HG02763 (cell line): ENCODE data around the gene CAMK2A.

Experiments used
- ATAC-seq: cut with Tn5 transposase; IDR thresholded peaks from one replicate; pipeline ENCODE4 v1.9.1; 2021; ENCODE audit warnings: mild to moderate bottlenecking, moderate library complexity; ENCODE audit not compliant: unreplicated experiment

The CAMK2A gene

DNA sequence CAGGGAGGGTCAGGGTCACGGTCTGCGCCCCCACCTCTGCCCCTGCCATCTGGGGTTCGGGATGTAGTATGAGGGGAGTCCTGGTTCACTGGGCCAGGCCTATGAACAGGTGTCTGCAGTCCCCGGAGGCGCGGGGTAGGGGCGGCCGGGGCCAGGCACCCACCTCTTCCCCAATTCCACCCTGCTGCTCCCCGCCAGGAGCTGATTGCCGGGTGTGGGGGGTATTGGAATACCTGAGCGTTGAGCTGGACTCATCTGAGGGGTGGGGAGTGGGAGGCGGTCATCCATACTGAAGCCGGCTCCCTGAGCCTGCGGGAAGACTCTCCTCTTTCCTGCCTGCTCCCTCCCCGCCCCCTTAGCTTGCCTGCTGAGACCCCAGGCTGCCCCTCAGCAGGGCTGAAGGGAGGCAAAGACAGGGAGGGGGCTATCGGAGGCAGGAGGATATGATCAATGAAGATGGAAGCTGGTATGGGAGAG lies 99.0 kb downstream of the CAMK2A start:
- no peak for ATAC-seq

DNA sequence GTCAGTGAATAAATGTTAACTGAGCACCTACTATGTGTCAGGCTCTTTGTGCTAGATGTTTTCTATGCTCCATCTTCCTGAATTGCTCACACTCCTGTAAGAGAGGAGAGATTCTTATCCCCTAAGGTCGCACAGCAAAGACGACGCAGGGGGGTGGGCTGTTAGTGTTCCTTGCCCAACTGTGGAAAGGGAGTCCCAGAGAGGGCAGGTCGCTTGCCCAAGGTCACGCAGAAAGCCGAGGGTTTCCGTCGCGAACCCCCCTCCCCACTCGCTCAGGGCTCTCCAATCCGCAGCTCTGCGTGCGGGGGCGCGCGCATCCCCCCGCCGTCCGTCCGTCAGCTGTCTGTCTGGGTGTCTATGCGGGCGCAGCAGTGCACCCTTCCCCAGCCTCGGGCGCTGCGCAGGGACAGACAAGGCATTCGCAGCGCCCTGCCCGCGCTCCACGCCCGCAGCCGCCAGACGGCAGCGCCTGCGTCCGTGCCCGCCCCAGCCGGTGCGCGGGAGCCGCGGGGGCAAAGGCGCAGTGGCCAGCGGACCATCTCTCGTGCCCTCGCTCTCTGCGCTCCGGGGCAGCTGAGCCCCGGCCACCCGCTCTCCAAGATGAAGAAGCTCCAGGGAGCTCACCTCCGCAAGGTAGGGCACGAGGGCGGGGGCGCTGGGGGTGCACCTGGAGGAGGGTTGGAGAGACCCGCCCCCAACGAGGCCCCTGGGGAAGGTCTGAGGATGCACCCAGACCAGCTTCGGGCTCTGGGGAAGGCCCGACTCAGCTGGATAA lies 99.7 kb downstream of the CAMK2A start, which contains the start of gene SLC6A7:
TSS of gene SLC6A7 (plus strand) at position 335 of the 775 bp plus-strand sequence. CDS start at position 601, 266 bp downstream.
- ATAC-seq = no peak

DNA sequence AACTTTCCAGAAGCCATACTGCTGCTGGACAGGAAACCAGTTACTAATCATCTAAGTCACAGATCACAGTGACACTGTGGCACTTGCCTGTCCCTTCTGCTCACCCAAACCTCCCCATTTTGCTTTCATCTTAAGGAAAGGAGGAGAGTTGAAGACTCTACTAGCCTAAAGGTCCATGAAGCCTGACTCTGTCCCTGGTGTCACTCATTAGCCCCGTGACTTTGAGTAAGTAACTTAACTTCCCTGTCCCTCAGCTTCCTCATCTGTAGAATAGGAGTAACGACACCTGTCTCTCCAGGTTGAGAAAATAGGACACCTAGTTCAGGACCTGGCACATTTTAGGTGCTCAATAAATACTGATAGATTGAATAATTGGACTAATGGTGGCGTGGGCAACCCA lies 100.2 kb downstream of the CAMK2A start:
- no peak for ATAC-seq

DNA sequence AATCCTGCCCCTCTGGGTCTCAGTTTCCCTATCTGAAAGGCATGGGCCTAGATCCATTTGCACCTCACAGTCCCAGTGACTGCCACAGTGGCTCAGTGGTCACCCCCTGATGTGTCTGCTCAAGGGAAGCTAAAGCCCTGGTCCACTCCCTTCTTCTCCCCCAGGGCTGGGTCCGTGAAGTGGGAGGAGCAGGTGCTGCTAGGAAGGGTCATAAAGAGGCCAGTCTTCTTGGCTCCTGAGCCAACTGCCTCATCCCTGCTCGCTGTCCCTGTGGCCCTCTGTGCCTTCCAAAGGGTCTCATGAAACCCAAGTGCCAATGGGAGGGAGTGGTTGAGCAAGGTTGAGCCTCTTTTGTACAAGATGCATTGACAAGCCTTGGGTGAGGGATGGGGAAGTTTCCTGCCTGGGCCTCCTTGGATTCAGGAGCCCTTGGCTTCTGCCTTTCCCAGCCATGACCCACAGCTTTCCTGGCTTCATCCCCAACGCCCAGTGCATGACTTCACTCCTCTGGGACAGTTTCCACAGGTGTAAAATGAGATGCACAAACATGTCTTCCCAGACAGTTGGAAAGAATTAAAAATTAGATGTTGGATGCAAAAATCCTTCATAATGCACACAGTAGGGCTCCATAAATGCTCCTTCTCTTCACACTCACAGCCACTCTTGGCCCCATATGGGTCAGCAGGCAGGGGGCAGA lies 101.3 kb downstream of the CAMK2A start:
- no peak for ATAC-seq

DNA sequence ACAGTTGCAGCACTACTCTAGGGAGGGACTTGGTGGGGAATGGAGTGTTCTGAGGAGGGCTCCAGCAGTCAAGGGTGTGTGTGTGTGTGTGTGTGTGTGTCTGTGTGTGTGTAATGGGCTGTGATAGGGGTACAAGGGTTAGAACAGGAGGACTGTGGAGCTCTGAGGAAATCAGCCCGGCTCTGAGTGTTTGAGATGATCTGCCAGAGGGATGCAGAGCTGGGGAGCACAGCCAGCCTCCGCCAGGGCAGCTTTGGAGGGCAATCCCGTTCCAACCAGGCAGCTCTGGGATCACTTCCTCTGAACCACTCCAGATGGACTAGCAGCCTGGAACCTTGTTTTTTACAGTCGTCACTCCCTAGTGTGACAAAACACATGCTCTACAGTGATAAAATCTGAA lies 102.7 kb downstream of the CAMK2A start:
- no peak for ATAC-seq

DNA sequence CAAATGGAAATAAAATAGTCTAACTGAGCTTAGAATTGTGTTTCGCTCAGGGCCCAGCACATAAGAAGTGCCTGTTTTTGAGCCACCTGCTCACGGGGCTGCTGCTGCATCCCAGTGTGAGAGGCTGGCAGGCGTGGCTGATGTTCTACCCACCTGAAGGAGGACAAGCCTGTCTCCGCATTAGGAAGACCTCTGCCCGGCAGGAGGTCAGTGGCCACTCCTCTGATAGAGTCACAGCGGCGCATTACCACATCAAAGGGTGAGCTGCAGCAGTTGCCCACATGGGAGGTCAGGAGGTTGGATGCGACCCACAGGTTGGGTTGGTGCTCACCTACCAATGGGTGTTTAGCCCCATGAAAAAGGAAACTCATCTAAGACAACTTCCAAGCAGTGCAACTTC lies 103.4 kb downstream of the CAMK2A start:
- ATAC-seq = no peak

DNA sequence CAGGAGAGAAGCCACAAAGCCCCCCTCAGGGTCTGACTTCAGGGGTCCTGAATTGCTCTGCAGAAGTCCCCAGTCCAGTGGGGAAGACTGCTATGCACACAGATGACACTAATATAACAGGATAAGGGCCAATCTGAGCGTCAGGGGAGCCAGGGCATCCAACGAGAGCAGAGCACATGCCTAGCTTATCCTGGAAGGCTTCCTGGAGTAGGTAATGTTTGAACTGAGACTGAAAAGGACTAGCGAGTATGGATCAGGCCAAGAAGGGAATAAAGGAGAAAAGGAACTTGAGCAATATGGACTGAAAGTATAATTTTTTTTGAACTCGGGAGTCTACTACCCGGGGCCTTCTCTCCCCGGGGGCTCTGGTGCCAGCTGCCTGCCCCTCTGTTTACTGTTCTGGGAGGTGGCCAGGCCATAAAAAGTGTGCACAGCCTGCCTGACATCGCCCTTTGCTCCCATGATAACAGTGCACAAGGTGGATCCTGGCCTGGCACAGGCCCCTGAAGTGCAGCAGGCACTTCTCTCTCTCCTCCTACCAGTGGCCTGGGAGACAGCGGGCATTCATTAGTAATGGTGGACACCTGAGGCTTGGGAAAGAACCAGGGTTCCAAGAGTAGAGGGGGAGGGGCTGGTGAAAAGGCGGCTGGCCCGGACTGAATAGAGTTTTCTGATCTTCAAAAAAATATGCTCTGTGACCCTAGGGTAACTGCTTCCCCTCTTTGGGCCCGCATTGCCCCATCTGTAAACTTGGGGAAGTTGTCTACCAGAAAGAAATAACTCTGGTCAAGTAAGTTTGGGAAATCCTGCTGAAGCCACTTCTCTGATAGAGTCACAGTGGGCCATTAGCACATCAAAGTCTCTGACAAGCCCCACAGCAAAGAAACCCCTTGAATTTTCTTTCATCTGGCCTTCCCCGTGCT lies 104.3 kb downstream of the CAMK2A start:
- no peak for ATAC-seq

DNA sequence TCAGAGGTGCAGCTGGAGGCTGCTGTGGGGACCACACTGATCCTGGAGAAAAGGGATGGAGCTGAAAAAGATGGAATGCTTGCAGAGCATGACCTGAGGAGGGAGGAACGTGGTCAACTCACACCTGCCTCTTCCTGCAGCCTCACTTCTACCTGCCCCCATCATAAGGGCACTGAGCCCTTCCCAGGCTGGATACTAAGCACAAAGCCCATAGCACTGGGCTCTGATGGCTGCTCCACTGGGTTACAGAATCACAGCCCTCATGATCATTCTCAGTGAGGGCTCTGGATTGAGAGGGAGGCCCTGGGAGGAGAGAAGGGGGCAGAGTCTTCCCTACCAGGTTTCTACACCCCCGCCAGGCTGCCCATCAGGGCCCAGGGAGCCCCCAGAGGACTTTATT lies 105.6 kb downstream of the CAMK2A start:
- ATAC-seq = no peak

DNA sequence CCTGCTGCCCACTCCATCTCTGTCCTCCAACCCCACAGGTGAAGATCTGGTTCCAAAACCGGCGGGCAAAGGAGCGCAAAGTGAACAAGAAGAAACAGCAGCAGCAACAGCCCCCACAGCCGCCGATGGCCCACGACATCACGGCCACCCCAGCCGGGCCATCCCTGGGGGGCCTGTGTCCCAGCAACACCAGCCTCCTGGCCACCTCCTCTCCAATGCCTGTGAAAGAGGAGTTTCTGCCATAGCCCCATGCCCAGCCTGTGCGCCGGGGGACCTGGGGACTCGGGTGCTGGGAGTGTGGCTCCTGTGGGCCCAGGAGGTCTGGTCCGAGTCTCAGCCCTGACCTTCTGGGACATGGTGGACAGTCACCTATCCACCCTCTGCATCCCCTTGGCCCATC lies 106.1 kb downstream of the CAMK2A start:
- ATAC-seq = no peak

DNA sequence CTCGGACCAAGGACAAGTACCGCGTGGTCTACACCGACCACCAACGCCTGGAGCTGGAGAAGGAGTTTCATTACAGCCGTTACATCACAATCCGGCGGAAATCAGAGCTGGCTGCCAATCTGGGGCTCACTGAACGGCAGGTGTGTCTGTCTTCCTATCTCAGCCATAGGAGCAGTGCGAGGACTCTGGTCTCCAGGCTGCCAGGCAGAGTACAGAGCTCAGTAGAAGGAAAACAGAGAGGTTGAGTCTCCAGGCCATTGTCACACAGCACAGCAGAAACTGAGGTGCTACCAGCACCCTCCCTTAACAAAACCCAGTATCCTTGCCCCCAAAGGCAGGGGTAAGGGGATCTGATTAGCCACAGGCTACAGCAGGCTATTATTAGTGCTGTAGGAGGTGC lies 106.8 kb downstream of the CAMK2A start:
- ATAC-seq = no peak

DNA sequence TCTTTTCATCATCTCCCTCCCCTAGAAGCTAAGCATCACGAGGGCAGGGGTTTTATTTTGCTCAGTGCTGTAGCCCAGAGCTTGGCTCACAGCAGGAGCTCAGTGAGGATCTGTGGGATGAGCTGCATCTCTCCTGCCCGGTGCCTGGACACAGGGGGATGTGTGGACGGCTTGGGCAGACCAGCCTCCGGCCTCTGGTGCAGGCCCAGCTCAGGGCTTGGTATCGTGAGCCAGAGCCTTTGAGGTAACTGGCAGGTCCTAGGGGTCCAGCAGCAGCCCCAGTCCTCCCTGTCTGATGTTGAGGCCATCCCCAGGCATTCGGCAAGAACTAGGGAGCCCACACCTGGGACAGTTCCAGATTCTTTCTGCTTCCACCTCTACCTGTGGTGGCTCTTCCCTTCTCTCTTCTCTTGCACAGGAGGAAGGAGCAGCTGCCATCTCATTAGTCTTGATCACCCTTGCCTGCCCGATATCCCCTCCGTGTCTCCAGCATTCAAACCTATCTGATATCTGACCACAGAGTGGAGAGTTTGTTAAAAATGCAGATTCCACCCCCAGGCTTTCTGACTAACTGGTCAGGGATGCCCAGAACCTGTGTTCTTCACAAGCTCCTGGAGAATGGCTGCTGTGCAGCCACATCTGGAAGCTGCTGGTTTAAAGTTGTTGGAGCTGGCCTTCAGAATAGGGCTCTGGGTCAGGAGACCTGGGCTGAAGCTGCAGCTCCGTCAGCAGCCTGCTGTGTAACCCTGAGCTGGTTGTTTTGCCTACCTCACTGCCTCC lies 107.6 kb downstream of the CAMK2A start:
- ATAC-seq = no peak

DNA sequence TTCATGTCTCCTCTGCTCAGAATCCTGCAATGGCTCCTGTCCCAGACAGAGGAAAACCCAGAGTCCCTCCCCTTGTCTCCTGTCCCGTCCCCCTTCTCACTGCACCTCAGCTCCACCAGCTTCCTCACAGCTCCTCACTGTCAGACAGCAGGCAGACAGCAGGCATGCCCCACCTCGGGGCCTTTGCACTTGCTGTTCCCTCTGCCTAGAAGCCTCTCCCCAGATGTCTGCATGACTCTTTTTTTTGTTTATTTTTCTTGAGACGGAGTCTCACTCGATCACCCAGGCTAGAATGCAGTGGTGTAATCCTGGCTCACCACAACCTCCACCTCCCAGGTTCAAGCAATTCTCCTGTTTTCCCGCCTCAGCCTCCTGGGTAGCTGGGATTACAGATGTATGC lies 108.5 kb downstream of the CAMK2A start:
- ATAC-seq = no peak

DNA sequence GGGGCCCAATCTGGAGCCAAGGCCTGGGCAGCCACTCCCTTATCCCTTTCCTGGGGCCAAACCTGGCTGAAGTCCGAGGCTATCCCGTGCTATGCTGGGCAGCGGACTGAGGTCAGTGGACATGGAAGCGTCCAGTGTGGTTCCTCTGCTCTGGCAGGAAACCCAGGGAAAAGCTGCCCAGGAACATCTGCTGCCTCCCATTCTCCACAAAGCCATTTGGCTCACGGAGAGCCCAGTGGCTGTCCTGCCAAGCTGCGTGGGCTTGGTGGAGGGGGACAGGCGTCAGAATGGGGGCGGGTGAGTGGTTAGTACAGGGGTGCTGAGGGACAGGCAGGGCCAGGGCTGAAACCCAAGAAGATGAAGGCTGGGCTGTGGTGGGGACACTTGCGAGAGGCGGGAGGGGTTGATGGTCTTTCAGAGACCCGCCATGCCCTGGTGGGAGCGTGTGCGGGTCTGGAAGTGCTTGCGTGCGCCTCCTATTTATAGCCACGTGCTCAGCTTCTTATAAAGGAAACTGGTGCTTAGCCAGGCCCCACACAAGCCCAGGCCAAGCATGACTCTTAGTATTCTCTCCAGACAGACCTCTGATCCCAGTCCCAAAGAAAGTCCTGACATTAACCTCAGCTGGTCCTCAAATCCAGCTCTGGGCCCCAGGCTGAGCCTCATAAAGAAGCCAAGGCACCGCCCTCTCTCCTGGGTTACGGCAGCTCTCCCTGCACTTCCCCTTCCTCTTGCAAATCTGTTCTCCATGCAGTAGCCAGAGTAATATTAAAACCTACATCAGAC lies 109.1 kb downstream of the CAMK2A start:
- ATAC-seq = no peak

DNA sequence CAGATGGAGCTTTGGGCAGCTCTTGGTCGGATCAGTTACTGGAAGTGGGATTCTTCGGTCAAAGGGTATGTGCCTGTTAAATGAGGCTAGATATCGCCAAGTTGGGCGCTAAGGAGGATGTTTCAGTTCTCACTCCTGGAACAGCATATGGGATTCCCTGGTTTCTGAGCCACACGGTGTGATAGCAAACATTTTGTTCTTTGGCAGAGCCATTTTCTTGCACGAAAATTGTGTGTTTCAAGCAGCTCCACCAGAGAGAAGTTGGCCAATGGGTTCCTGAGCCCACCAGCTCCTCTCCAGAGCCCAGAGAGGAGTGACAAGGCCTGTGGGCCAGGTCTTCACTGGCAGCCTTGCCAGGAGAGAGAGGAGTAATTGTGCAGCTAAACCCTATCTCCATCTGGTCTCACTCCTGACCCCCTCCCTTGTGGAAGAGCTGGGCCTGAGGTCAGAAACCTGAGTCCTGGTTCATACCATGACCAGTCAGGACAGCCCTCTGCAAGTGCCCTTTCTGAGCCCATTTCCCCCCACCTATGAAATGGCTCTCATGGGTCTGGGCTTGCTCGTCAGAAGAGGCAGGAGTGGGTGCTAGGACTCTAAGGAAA lies 110.5 kb downstream of the CAMK2A start:
- ATAC-seq = no peak

DNA sequence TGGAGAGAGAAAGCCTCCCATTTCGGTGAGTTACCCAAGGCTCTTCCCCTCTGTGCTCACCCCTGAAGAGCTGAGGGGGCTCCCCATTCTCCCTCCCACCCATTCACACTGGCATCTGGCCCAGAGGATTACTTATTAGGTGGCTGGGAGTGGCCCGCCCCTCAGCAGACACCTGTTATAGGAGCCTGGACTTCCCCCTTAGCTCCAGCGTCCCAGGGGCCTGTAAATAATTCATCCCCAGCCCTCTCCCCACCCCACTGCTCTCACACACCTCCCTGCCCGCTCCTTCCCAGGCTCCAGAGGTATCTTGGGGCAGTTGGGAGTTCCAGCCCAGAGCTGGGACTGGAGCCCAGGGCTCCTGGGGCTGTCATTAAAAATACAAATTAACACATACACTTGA lies 111.3 kb downstream of the CAMK2A start:
- no peak for ATAC-seq

DNA sequence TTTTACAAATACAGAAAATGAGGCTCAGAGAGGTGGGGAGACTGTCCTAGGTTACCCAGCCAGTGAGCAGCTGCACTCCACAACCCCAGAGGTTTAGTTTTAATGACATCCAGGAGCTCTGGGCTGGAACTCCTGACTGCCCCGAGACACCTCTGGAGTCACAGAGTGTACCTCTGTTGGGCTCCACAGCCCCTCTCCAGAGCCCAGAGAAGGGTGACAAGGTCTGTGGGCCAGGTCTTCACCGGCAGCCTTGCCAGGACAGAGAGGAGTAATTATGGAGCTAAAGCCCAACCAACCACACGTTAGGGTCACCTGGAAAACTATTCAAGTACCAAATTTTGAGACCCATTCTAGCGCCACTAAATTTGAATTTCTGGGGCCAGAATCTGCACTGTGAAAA lies 111.9 kb downstream of the CAMK2A start:
- ATAC-seq = no peak

DNA sequence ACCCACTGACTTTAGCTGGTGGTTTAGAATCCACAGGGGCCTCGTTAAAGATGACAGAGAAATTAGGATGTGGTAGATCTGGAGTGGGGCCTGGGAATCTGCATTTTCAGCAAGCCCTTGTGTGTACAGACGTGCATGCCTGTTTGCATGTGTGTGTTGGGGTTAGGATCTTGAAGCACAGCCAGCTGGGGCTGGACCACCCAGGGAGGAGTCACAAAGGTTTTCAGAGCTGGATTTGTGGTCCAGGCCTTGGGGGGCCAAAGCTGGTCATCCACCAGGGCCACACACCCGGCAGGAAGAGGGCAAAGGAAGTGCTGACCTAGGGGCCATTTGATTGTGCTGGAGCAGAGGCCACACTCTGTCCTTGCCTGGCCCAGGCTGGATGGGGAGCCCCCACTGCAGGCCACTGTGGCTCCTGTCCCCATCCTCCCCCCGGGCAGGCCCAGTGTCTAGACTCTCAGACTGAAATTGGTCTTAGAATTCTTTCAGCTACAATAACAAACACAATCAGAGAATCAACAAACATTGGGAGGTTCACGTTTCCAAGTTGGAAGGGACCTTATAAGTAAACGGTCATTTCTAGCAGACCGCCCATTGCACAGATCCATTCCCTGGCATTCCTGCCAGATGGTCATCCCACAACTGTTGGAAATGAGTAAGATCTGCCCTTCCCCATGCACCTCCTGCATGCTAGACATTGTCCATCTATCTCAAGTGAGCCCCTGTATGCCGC lies 112.7 kb downstream of the CAMK2A start:
- ATAC-seq = no peak

DNA sequence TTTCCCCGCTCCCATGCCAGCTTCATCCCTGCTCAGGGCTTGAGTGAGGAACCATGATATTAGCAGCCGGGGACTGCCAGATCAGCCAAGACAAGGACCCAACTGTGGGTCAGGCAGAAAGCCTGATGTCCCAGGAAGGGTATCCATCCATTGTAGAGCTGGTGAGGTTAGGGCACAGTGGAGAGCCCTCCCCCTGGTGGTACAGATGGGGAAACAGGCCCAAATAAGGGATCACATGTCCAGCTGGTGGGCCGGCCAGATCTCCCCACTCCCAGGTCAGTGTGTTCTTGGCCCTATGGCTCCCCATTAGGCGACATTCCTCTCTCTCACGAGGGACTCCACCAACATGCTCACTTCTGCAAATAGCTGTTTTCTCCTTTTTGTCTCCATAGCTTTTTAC lies 114.0 kb downstream of the CAMK2A start:
- ATAC-seq = no peak

DNA sequence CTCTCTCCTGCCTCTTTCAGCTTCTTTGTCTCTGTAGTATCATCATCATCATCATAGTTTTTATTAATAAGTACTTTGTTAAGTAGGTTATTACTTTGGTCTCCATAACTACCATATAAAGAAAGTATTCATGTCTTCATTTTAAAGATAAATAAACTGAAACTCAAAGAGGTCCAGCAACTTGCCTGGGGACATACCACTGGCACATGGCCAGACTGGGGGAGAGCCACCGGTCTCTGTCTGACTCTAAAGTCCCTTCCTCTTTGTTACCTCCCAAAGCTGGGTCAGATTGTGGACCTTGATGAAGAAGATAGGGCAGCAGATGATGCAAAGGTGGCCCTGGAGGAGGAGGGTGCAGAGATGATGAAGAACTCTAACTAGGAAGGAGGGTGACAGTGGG lies 114.5 kb downstream of the CAMK2A start:
- ATAC-seq = no peak
